GM21723 (cell line): ENCODE results near the gene CCDC13.

ENCODE experiments used
- ATAC-seq: cut with Tn5 transposase; IDR thresholded peaks from one replicate; pipeline ENCODE4 v1.9.1; 2021; ENCODE audit warnings: mild to moderate bottlenecking, moderate library complexity; ENCODE audit not compliant: unreplicated experiment

Gene CCDC13

GRCh38 chr3:42755681-42756578 is 17.1 kb downstream of the CCDC13 start:
- ATAC-seq = no peak

GRCh38 chr3:42753757-42754156 is 19.3 kb downstream of the CCDC13 start:
- no peak for ATAC-seq

- ATAC-seq = no peak
Observed at GRCh38 chr3:42752961-42753360, 20.1 kb downstream of the CCDC13 start.

GRCh38 chr3:42752441-42752840 is 20.6 kb downstream of the CCDC13 start:
- no peak for ATAC-seq

- no peak for ATAC-seq
Observed at GRCh38 chr3:42751609-42752008, 21.4 kb downstream of the CCDC13 start.

- no peak for ATAC-seq
Observed at GRCh38 chr3:42750834-42751233, 22.2 kb downstream of the CCDC13 start.

- ATAC-seq = no peak
Observed at GRCh38 chr3:42749753-42750231, 23.3 kb downstream of the CCDC13 start.

- ATAC-seq = no peak
Observed at GRCh38 chr3:42749025-42749752, 23.9 kb downstream of the CCDC13 start.

- ATAC-seq = no peak
Observed at GRCh38 chr3:42747581-42747980, 25.5 kb downstream of the CCDC13 start.

GRCh38 chr3:42746455-42747450 is 26.3 kb downstream of the CCDC13 start:
- ATAC-seq = no peak

GRCh38 chr3:42745776-42746454 is 27.1 kb downstream of the CCDC13 start:
- no peak for ATAC-seq

GRCh38 chr3:42745291-42745745 is 27.7 kb downstream of the CCDC13 start:
- ATAC-seq = no peak

- no peak for ATAC-seq
Observed at GRCh38 chr3:42743204-42743995, 29.7 kb downstream of the CCDC13 start.

GRCh38 chr3:42742688-42743087 is 30.4 kb downstream of the CCDC13 start:
- ATAC-seq = no peak

- no peak for ATAC-seq
Observed at GRCh38 chr3:42742259-42742658, 30.8 kb downstream of the CCDC13 start.

- ATAC-seq = no peak
Observed at GRCh38 chr3:42741796-42742195, 31.3 kb downstream of the CCDC13 start.

GRCh38 chr3:42739401-42740158 is 33.5 kb downstream of the CCDC13 start:
- no peak for ATAC-seq

GRCh38 chr3:42736531-42736930 is 36.5 kb downstream of the CCDC13 start:
- ATAC-seq = no peak

GRCh38 chr3:42736081-42736480 is 37.0 kb downstream of the CCDC13 start:
- ATAC-seq = no peak
